DND-41 (cell line): ENCODE data around the gene KDM3A.

ENCODE experiments used
- ATAC-seq: fragments of 200-7000 bp; cut with Tn5 transposase; 3 replicates; pipeline ENCODE4 v1.9.1; 2021; ENCODE audit warnings: low read depth; ENCODE audit not compliant: insufficient read depth
- DNase-seq: peaks from one replicate; pipeline ENCODE4 v3.0.0-alpha.2; 2020
- H2AFZ ChIP-seq: 2 replicates; pipeline ENCODE4 v1.6.0; 2012; ENCODE audit warnings: low read depth, low read length
- H3K27ac ChIP-seq: 2 replicates; pipeline ENCODE4 v1.5.1; 2012; ENCODE audit warnings: low read length, inconsistent platforms
- H3K27me3 ChIP-seq: fragments of 200-600 bp; sonication (generic); 2 replicates; pipeline ENCODE4 v1.6.0; 2012; ENCODE audit warnings: low read length, mild to moderate bottlenecking, inconsistent platforms; ENCODE audit not compliant: insufficient read depth, poor library complexity
- H3K36me3 ChIP-seq: 2 replicates; pipeline ENCODE4 v1.5.1; 2012; ENCODE audit warnings: low read length, inconsistent platforms; ENCODE audit not compliant: insufficient read depth
- H3K4me1 ChIP-seq: 2 replicates; pipeline ENCODE4 v1.5.1; 2012; ENCODE audit warnings: mild to moderate bottlenecking, low read length; ENCODE audit not compliant: insufficient read depth
- H3K4me2 ChIP-seq: 2 replicates; pipeline ENCODE4 v1.6.0; 2012; ENCODE audit warnings: mild to moderate bottlenecking, moderate library complexity, low read length, inconsistent platforms; ENCODE audit not compliant: insufficient read depth
- H3K4me3 ChIP-seq, 2 experiments: fragments of 200-600 bp in 1 of 2; shearing (Covaris generic) in 1 of 2; 2 replicates each; pipeline ENCODE4 v1.5.1; 2012 to 2016; ENCODE audit warnings: inconsistent platforms in 2 of 2, low read length in 2 of 2, mild to moderate bottlenecking in 2 of 2, low read depth in 1 of 2, moderate library complexity in 1 of 2
- H3K79me2 ChIP-seq: 2 replicates; pipeline ENCODE4 v1.6.0; 2012; ENCODE audit warnings: low read length, inconsistent platforms; ENCODE audit not compliant: insufficient read depth
- H3K9ac ChIP-seq: 2 replicates; pipeline ENCODE4 v1.6.0; 2012; ENCODE audit warnings: low read depth, mild to moderate bottlenecking, inconsistent platforms, low read length, moderate library complexity
- H3K9me3 ChIP-seq: 2 replicates; pipeline ENCODE4 v1.5.1; 2012; ENCODE audit warnings: low read length, moderate library complexity, mild to moderate bottlenecking, inconsistent platforms; ENCODE audit not compliant: insufficient read depth, severe bottlenecking
- H4K20me1 ChIP-seq: 2 replicates; pipeline ENCODE4 v1.6.0; 2012; ENCODE audit warnings: low read length; ENCODE audit not compliant: insufficient read depth
- CTCF ChIP-seq: IDR thresholded peaks from 2 replicates; pipeline ENCODE4 v1.5.1; 2012; ENCODE audit warnings: borderline replicate concordance, low read length, moderate library complexity, mild to moderate bottlenecking; ENCODE audit not compliant: poor library complexity, severe bottlenecking; ENCODE audit errors: extremely low read depth
- EZH2 ChIP-seq: IDR thresholded peaks from 3 replicates; pipeline ENCODE4 v1.6.1; 2012; ENCODE audit warnings: borderline replicate concordance, low read depth, mild to moderate bottlenecking, moderate library complexity, low read length, inconsistent platforms; ENCODE audit not compliant: severe bottlenecking

KDM3A gene

GRCh38 chr2:86468162-86469033, 27.2 kb downstream of the KDM3A start:
- H4K20me1 ChIP-seq = peaks cover 3% of the 10 kb centered on the region
- peak overlapping the region; percentile 61 for H3K27ac ChIP-seq
- H2AFZ ChIP-seq = no peak overlapping the region
- H3K36me3 ChIP-seq = peaks cover 99% of the 10 kb centered on the region
- H3K4me3 ChIP-seq = no peak overlapping the region
- no peaks in the 10 kb centered on the region for H3K9me3 ChIP-seq
- H3K4me1 ChIP-seq = peaks cover 37% of the 10 kb centered on the region
- H3K79me2 ChIP-seq = peaks cover 50% of the 10 kb centered on the region
- peak; percentile 61 for DNase-seq
- H3K4me2 ChIP-seq = peak overlapping the region; percentile 37
- TF ChIP-seq EZH2 = no peak
- no peak for TF ChIP-seq CTCF
- no peaks in the 10 kb centered on the region for H3K27me3 ChIP-seq
- H3K9ac ChIP-seq = 0 out of 2 replicates have a peak overlapping the region, but pooled peaks have one; percentile 8
- peak; percentile 87 for ATAC-seq

DNA sequence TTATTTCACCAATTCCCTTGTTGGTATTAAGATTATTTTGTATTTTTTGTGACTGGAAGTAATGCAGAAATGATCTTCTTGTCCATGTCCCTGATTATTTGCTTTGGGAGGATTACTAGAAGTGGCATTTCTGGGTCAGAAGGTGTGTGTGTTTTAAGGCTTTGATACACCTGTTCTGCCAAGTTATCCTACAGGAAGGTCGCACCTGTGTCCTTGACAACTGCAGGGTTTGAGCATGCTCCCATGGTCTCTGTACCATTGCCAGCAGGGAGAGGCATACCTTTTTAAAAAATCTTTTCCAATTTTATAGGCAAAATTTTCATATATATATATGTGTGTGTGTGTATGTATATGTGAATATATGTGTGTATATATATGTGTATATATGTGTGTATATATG, 29.7 kb downstream of the KDM3A start:
- DNase-seq = no peak
- TF ChIP-seq EZH2 = no peak
- TF ChIP-seq CTCF = no peak
- peaks cover 37% of the 10 kb centered on the region for H3K4me1 ChIP-seq
- peaks cover 5% of the 10 kb centered on the region; the same call in 1 of the 2 replicates for H4K20me1 ChIP-seq
- H3K4me3 ChIP-seq = no peak overlapping the region
- H3K9ac ChIP-seq = no peak overlapping the region
- no peak overlapping the region for H2AFZ ChIP-seq
- ATAC-seq = no peak
- no peaks in the 10 kb centered on the region for H3K9me3 ChIP-seq
- peaks cover 99% of the 10 kb centered on the region for H3K36me3 ChIP-seq
- no peak overlapping the region for H3K27ac ChIP-seq
- H3K27me3 ChIP-seq = no peaks in the 10 kb centered on the region
- no peak overlapping the region for H3K4me2 ChIP-seq
- peaks cover 44% of the 10 kb centered on the region for H3K79me2 ChIP-seq

DNA sequence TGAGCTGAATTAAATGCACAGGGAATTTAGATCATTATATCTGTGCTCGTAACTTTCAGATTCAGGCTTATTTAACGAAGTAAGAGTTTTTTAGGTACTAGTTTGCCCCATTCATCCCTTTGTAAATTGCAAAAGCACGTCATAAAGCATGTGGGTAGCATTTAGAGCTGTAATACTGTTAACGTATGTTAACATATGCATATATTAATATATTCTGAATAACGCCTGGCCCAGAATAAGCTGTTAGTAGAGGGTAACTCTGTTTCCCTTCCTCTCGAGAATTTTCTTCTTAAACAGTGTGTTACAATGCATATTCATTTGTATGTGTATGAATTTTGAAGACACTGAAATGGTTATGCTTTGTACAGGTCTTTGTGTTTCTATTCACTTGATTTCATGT, 30.5 kb downstream of the KDM3A start:
- H3K36me3 ChIP-seq = peaks cover 98% of the 10 kb centered on the region
- DNase-seq (no peak), ATAC-seq (no peak)
- no peak for TF ChIP-seq EZH2
- no peak for TF ChIP-seq CTCF
- peaks cover 5% of the 10 kb centered on the region; the same call in 1 of the 2 replicates for H4K20me1 ChIP-seq
- H3K27ac ChIP-seq = no peak overlapping the region
- H3K4me3 ChIP-seq = no peak overlapping the region
- H3K79me2 ChIP-seq = peaks cover 39% of the 10 kb centered on the region
- H3K4me2 ChIP-seq = no peak overlapping the region
- peaks cover 32% of the 10 kb centered on the region for H3K4me1 ChIP-seq
- no peak overlapping the region for H3K9ac ChIP-seq
- no peak overlapping the region for H2AFZ ChIP-seq
- no peaks in the 10 kb centered on the region for H3K9me3 ChIP-seq
- no peaks in the 10 kb centered on the region for H3K27me3 ChIP-seq
